H1 (cell line): Measurements from ENCODE around the gene NLRC5. TPM values are rescaled to one million over a fixed set of nuclear protein-coding genes. Genes with fewer than 3 reads are reported as not detected.

ENCODE experiments used
- CTCF ChIA-PET: fragments of 300-600 bp; sonication (Branson Sonifier 250); formaldehyde crosslinking; loops from one replicate; lab custom pipeline; 2021; ENCODE audit not compliant: partially characterized antibody; lab: Charles Lee
- POLR2A ChIA-PET: fragments of 300-600 bp; sonication (Branson Sonifier 250); formaldehyde crosslinking; loops from one replicate; lab custom pipeline; 2021; ENCODE audit warnings: inconsistent platforms; ENCODE audit not compliant: partially characterized antibody; lab: Charles Lee
- DNase-seq, 2 experiments: peaks; one replicate each; pipeline versions ENCODE4 v3.0.0 to v3.0.0-alpha.2; 2010 to 2022; ENCODE audit warnings: low spot score in 2 of 2, low read depth in 1 of 2, mixed read lengths in 1 of 2
- FAIRE-seq: peaks from 2 replicates; lab custom pipeline; 2011; peaks lifted over from hg19 to GRCh38; lab: Jason Lieb, UNC
- H2AFZ ChIP-seq: 2 replicates; pipeline ENCODE4 v1.8.1; 2012; ENCODE audit warnings: low read length, inconsistent platforms
- H2AK5ac ChIP-seq: 2 replicates; pipeline ENCODE4 v1.6.1; 2013; ENCODE audit warnings: low read depth, low read length
- H2BK120ac ChIP-seq: replicated peaks from 2 replicates; pipeline ENCODE3; 2013; ENCODE audit warnings: low read depth, low read length, inconsistent platforms
- H2BK12ac ChIP-seq: 2 replicates; pipeline ENCODE4 v1.6.1; 2013; ENCODE audit warnings: low read depth, low read length
- H2BK15ac ChIP-seq: 2 replicates; pipeline ENCODE4 v1.6.1; 2013; ENCODE audit warnings: low read length
- H2BK20ac ChIP-seq: 2 replicates; pipeline ENCODE4 v1.6.1; 2013; ENCODE audit warnings: low read length
- H2BK5ac ChIP-seq: 2 replicates; pipeline ENCODE4 v1.6.1; 2013; ENCODE audit warnings: low read depth, low read length
- H3K14ac ChIP-seq: 2 replicates; pipeline ENCODE4 v1.6.1; 2013; ENCODE audit warnings: inconsistent platforms; ENCODE audit not compliant: insufficient read length
- H3K18ac ChIP-seq: 2 replicates; pipeline ENCODE4 v1.6.1; 2013; ENCODE audit warnings: low read length; ENCODE audit errors: extremely low read depth
- H3K23ac ChIP-seq: 2 replicates; pipeline ENCODE4 v1.6.1; 2013; ENCODE audit warnings: inconsistent platforms; ENCODE audit not compliant: insufficient read length
- H3K23me2 ChIP-seq: 2 replicates; pipeline ENCODE4 v1.6.1; 2013; ENCODE audit warnings: low read depth, low read length
- H3K27ac ChIP-seq: 2 replicates; pipeline ENCODE4 v1.6.1; 2011; ENCODE audit warnings: low read depth, low read length, inconsistent platforms
- H3K27me3 ChIP-seq, 4 experiments: replicated peaks in 1 of 4; 1 replicate in 1 of 4; 2 replicates in 3 of 4; pipeline versions ENCODE4 v1.6.1 to v1.8.1; 2011 to 2013; ENCODE audit warnings: low read length in 3 of 4, mild to moderate bottlenecking in 3 of 4, inconsistent platforms in 2 of 4, mixed read lengths in 2 of 4, moderate library complexity in 1 of 4; ENCODE audit not compliant: control insufficient read depth in 3 of 4, insufficient read depth in 3 of 4; ENCODE audit errors: extremely low read depth in 1 of 4
- H3K36me3 ChIP-seq, 4 experiments: 2 replicates each; pipeline versions ENCODE4 v1.6.1 to v1.8.1; 2011 to 2013; ENCODE audit warnings: mild to moderate bottlenecking in 4 of 4, low read length in 3 of 4, moderate library complexity in 2 of 4, control low read depth in 1 of 4, inconsistent platforms in 1 of 4; ENCODE audit not compliant: insufficient read depth in 4 of 4, control insufficient read depth in 2 of 4
- H3K4ac ChIP-seq: replicated peaks from 2 replicates; pipeline ENCODE3; 2013; ENCODE audit warnings: low read length, low read depth, mixed read lengths, inconsistent platforms; ENCODE audit not compliant: insufficient read length
- H3K4me1 ChIP-seq, 4 experiments: replicated peaks in 1 of 4; 1 replicate in 1 of 4; 2 replicates in 3 of 4; pipeline versions ENCODE4 v1.6.1 to v1.8.1; 2011 to 2013; ENCODE audit warnings: low read length in 3 of 4, inconsistent platforms in 2 of 4, mixed read lengths in 1 of 4; ENCODE audit not compliant: insufficient read depth in 4 of 4, control insufficient read depth in 3 of 4
- H3K4me2 ChIP-seq, 2 experiments: 2 replicates each; pipeline versions ENCODE4 v1.6.1 to v1.8.1; 2011 to 2013; ENCODE audit warnings: low read depth in 2 of 2, low read length in 2 of 2, control low read depth in 1 of 2, inconsistent platforms in 1 of 2, mild to moderate bottlenecking in 1 of 2; ENCODE audit not compliant: insufficient read depth in 1 of 2
- H3K4me3 ChIP-seq, 4 experiments: fragments of 200-600, 300-600 bp in 1 of 4; sonication (generic), shearing (Covaris generic), sonication (Bioruptor Twin) in 1 of 4; 2 replicates each; pipeline versions ENCODE4 v1.5.1 to v1.8.1; 2011 to 2016; ENCODE audit warnings: low read length in 4 of 4, low read depth in 3 of 4, control low read depth in 2 of 4, inconsistent platforms in 2 of 4, mild to moderate bottlenecking in 2 of 4, mixed read lengths in 1 of 4, moderate library complexity in 1 of 4; ENCODE audit not compliant: insufficient read depth in 2 of 4; ENCODE audit errors: extremely low read depth in 1 of 4
- H3K56ac ChIP-seq: replicated peaks from 2 replicates; pipeline ENCODE3; 2013; ENCODE audit warnings: low read depth, mild to moderate bottlenecking, mixed read lengths, low read length, inconsistent platforms; ENCODE audit not compliant: insufficient read length
- H3K79me1 ChIP-seq: 2 replicates; pipeline ENCODE4 v1.6.1; 2013; ENCODE audit warnings: low read depth, low read length, control low read depth
- H3K79me2 ChIP-seq, 2 experiments: 2 replicates each; pipeline versions ENCODE4 v1.6.1 to v1.8.1; 2012 to 2013; ENCODE audit warnings: low read length in 2 of 2, mild to moderate bottlenecking in 2 of 2, inconsistent platforms in 1 of 2; ENCODE audit not compliant: insufficient read depth in 2 of 2, control insufficient read depth in 1 of 2
- H3K9ac ChIP-seq, 4 experiments: replicated peaks in 1 of 4; 1 replicate in 1 of 4; 2 replicates in 3 of 4; pipeline versions ENCODE4 v1.6.1 to v1.8.1; 2011 to 2013; ENCODE audit warnings: low read depth in 3 of 4, low read length in 3 of 4, control low read depth in 2 of 4, mild to moderate bottlenecking in 2 of 4, moderate library complexity in 2 of 4, inconsistent platforms in 1 of 4; ENCODE audit errors: extremely low read depth in 1 of 4
- H3K9me3 ChIP-seq, 2 experiments: 2 replicates each; pipeline versions ENCODE4 v1.6.1 to v1.8.1; 2012 to 2013; ENCODE audit warnings: mild to moderate bottlenecking in 2 of 2, moderate library complexity in 2 of 2, control low read depth in 1 of 2, inconsistent platforms in 1 of 2, low read depth in 1 of 2, low read length in 1 of 2, mixed read lengths in 1 of 2; ENCODE audit not compliant: insufficient read depth in 2 of 2
- H4K20me1 ChIP-seq, 2 experiments: replicated peaks in 1 of 2; 2 replicates each; pipeline versions ENCODE3 to v1.8.1; 2011 to 2013; ENCODE audit warnings: inconsistent platforms in 2 of 2, low read length in 2 of 2, mild to moderate bottlenecking in 1 of 2; ENCODE audit not compliant: insufficient read depth in 2 of 2, control insufficient read depth in 1 of 2
- H4K5ac ChIP-seq: 2 replicates; pipeline ENCODE4 v1.6.1; 2013; ENCODE audit warnings: low read length, low read depth, mixed read lengths, inconsistent platforms; ENCODE audit not compliant: insufficient read length
- H4K8ac ChIP-seq: 2 replicates; pipeline ENCODE4 v1.8.0; 2013; ENCODE audit warnings: mild to moderate bottlenecking, moderate library complexity, low read length, inconsistent platforms; ENCODE audit not compliant: insufficient read depth; ENCODE audit errors: extremely low read depth
- H4K91ac ChIP-seq: replicated peaks from 2 replicates; pipeline ENCODE3; 2013; ENCODE audit warnings: low read length, mixed read lengths, inconsistent platforms; ENCODE audit not compliant: insufficient read length
- BACH1 ChIP-seq: IDR thresholded peaks from 2 replicates; pipeline ENCODE4 v1.6.1; 2012; ENCODE audit warnings: low read length, improper control_type of control experiment
- KDM1A ChIP-seq: fragments of 200-600, 300-600 bp; sonication (generic); IDR thresholded peaks from 2 replicates; pipeline ENCODE4 v1.7.1; 2016; ENCODE audit warnings: mild to moderate bottlenecking, low read length, borderline replicate concordance
- ZNF274 ChIP-seq: IDR thresholded peaks from 2 replicates; pipeline ENCODE4 v1.7.0; 2012; ENCODE audit warnings: low read length, borderline replicate concordance; ENCODE audit errors: extremely low read depth
- WGBS, 2 experiments: shearing (Covaris generic) in 1 of 2; methylation state at CpG; one replicate each; pipeline versions ENCODE4 v1.1.6 to v1.1.7; 2013 to 2015; ENCODE audit warnings: low lambda C conversion rate in 2 of 2, mixed read lengths in 2 of 2, inconsistent platforms in 1 of 2, low coverage in 1 of 2, missing lambda C conversion rate in 1 of 2; ENCODE audit not compliant: insufficient replicate concordance in 2 of 2, insufficient coverage in 1 of 2, insufficient read length in 1 of 2; ENCODE audit errors: extremely low coverage in 1 of 2, missing lambda C conversion rate in 1 of 2; 5-methylcytosine and 5-hydroxymethylcytosine counted together
- polyA plus RNA-seq, 7 experiments: library from polyadenylated mRNA; depleted of rRNA in 3 of 7; stranded (reverse) in 5 of 7; unstranded in 2 of 7; fragments of >200 nt in 5 of 7; fragments of 200-250 nt in 2 of 7; gene quantifications; 1 replicate in 5 of 7; 2 replicates in 1 of 7; 4 replicates in 1 of 7; pipeline versions ENCODE4 v1.2.1 to v1.2.3, GENCODE V29; 2011 to 2013; ENCODE audit warnings: missing spikeins in 2 of 7, mixed read lengths in 2 of 7
- total RNA-seq: library from RNA; stranded (reverse); fragmentation: NEBNext Ultra II Directional; extraction: Animal tissue kit (Norgen Biotek cat#: 25700); gene quantifications from 2 replicates; pipeline ENCODE4 v1.2.1, GENCODE V29; 2021

The NLRC5 gene
- total and polyA plus RNA-seq, 2 of the 8 experiments (the other 6 are each of a cell fraction or from before 2014, with no cell fraction given): 2.2 to 3.2 TPM

DNA sequence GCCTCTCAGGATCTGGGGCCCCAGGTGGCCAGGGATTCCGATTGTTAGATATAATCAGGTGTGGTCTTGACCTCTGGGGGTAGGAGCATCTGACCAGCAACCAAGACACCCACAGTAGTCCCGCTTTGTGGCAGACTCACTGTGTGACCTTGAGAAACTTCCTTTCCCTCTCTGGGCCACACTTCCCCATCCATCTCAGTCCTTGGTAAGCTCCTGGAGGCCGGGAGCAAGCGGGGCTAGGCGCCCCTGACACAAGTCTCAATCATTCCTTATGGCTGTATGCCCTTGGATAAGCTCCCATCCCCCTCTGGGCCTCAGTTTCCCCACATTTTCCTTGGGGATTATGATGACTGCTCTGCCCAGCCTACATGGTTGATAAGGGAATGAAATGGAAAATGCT, 124.3 kb downstream of the NLRC5 start:
- no peaks in the 10 kb centered on the region; the same call in 1 of the 2 replicates for H3K79me1 ChIP-seq
- no peak overlapping the region for H4K91ac ChIP-seq
- ChIA-PET CTCF (interaction anchor here (1.1 to 1.3 kb wide), 3 partner anchors 13 to 30 kb away, joined by 3 read pairs; no protein-coding TSS in a partner anchor), POLR2A (interaction anchor here (1.4 to 1.5 kb wide), 2 partner anchors 8 to 36 kb away, joined by 3 to 4 read pairs; no protein-coding TSS in a partner anchor)
- peaks cover 0 to 1% of the 10 kb centered on the region in 2 experiments for H4K20me1 ChIP-seq
- H3K18ac ChIP-seq: no peak overlapping the region
- no peak overlapping the region for H3K14ac ChIP-seq
- no peak overlapping the region for H2AFZ ChIP-seq
- no peak overlapping the region for H2AK5ac ChIP-seq
- no peak overlapping the region for H4K5ac ChIP-seq
- peaks cover 2% of the 10 kb centered on the region; the same call in 1 of the 2 replicates for H3K23me2 ChIP-seq
- H3K27me3 ChIP-seq: no peaks in the 10 kb centered on the region
- H3K23ac ChIP-seq: no peak overlapping the region
- H3K56ac ChIP-seq: no peak overlapping the region
- 90% methylated on average over 5 of the region's 5 CpGs; no CpG with 5 or more reads in 1 of the 2 experiments for WGBS, 2 experiments
- no peak overlapping the region for H2BK20ac ChIP-seq
- no peak overlapping the region for H3K9ac ChIP-seq
- no peak overlapping the region for H3K4me3 ChIP-seq
- H3K36me3 ChIP-seq: no peaks in the 10 kb centered on the region
- H3K27ac ChIP-seq: no peak overlapping the region
- H3K4me1 ChIP-seq: peaks cover 0 to 13% (median 4%) of the 10 kb centered on the region in 4 experiments; a peak in 4 of 7 replicates
- H3K79me2 ChIP-seq: no peaks in the 10 kb centered on the region
- no peak overlapping the region for H2BK12ac ChIP-seq
- FAIRE-seq: no peak
- H2BK5ac ChIP-seq: no peak overlapping the region
- no peak overlapping the region for H3K4ac ChIP-seq
- no peak for DNase-seq
- no peak overlapping the region for H4K8ac ChIP-seq
- TF ChIP-seq BACH1 (no peak), ZNF274 (no peak), KDM1A (peak; percentile 19; the same call in 1 of the 2 replicates)
- H2BK15ac ChIP-seq: no peak overlapping the region
- no peaks in the 10 kb centered on the region for H3K9me3 ChIP-seq
- H2BK120ac ChIP-seq: no peak overlapping the region
- H3K4me2 ChIP-seq: no peak overlapping the region
